SK-N-SH (cell line): Measurements from ENCODE around the gene RDH12. TPM values are rescaled to one million over a fixed set of nuclear protein-coding genes. Genes with fewer than 3 reads are reported as not detected.

Experiments
- CTCF ChIA-PET: fragments of 300-600, 350-600 bp; formaldehyde crosslinking; extraction: SDS; loops from one replicate; lab custom pipeline; 2021; lab: Yijun Ruan, JAX
- POLR2A ChIA-PET: fragments of 350-600 bp; sonication (Branson Sonifier 250); formaldehyde crosslinking; extraction: SDS; loops from one replicate; lab custom pipeline; 2020; ENCODE audit warnings: antibody characterized with exemption, inconsistent platforms; lab: Yijun Ruan, JAX
- DNase-seq: peaks from one replicate; pipeline ENCODE4 v3.0.0; 2012
- H2AFZ ChIP-seq: fragments of 200-600 bp; sonication (generic); 2 replicates; pipeline ENCODE4 v1.8.1; 2016; ENCODE audit warnings: antibody characterized with exemption, mild to moderate bottlenecking, low read depth
- H3F3A ChIP-seq: fragments of 200-600 bp; sonication (generic); replicated peaks from 2 replicates; pipeline ENCODE3; 2016; ENCODE audit warnings: antibody characterized with exemption, mild to moderate bottlenecking; ENCODE audit not compliant: insufficient read depth
- H3K27ac ChIP-seq, 2 experiments: fragments of 200-500 bp in 1 of 2; fragments of 200-600 bp in 1 of 2; sonication (Bioruptor generic) in 1 of 2; sonication (generic), shearing (Covaris generic) in 1 of 2; 2 replicates each; pipeline versions ENCODE4 v1.5.1 to v1.6.1; 2014 to 2016; ENCODE audit warnings: low read depth in 2 of 2, inconsistent platforms in 1 of 2, low read length in 1 of 2, mild to moderate bottlenecking in 1 of 2, mixed read lengths in 1 of 2
- H3K27me3 ChIP-seq: fragments of 200-600 bp; sonication (generic), shearing (Covaris generic); 2 replicates; pipeline ENCODE4 v1.6.1; 2016; ENCODE audit warnings: mixed run types; ENCODE audit not compliant: insufficient read depth
- H3K36me3 ChIP-seq, 2 experiments: fragments of 200-500 bp in 1 of 2; fragments of 200-600 bp in 1 of 2; sonication (Bioruptor generic) in 1 of 2; sonication (generic) in 1 of 2; replicated peaks in 1 of 2; 2 replicates each; pipeline versions ENCODE3 to v1.5.1; 2014 to 2016; ENCODE audit warnings: low read length in 1 of 2, mild to moderate bottlenecking in 1 of 2; ENCODE audit not compliant: insufficient read depth in 2 of 2, control insufficient read depth in 1 of 2
- H3K4me1 ChIP-seq, 2 experiments: fragments of 200-500 bp in 1 of 2; fragments of 200-600 bp in 1 of 2; sonication (Bioruptor generic) in 1 of 2; sonication (generic), shearing (Covaris generic) in 1 of 2; 2 replicates each; pipeline versions ENCODE4 v1.5.1 to v1.6.1; 2014 to 2016; ENCODE audit warnings: low read depth in 1 of 2, low read length in 1 of 2, mixed run types in 1 of 2; ENCODE audit not compliant: insufficient read depth in 2 of 2, control insufficient read depth in 1 of 2
- H3K4me2 ChIP-seq: fragments of 200-600 bp; sonication (generic), shearing (Covaris generic); 2 replicates; pipeline ENCODE4 v1.6.1; 2017; ENCODE audit warnings: mixed run types
- H3K4me3 ChIP-seq, 2 experiments: fragments of 200-500 bp in 1 of 2; fragments of 200-600 bp in 1 of 2; sonication (Bioruptor generic) in 1 of 2; sonication (generic), shearing (Covaris generic) in 1 of 2; 2 replicates each; pipeline versions ENCODE4 v1.5.1 to v1.8.1; 2014 to 2016; ENCODE audit warnings: low read depth in 2 of 2, inconsistent platforms in 1 of 2, low read length in 1 of 2, mild to moderate bottlenecking in 1 of 2, mixed read lengths in 1 of 2, moderate library complexity in 1 of 2
- H3K79me2 ChIP-seq: fragments of 200-600 bp; sonication (generic); 2 replicates; pipeline ENCODE4 v1.8.1; 2017; ENCODE audit warnings: mild to moderate bottlenecking; ENCODE audit not compliant: insufficient read depth
- H3K9ac ChIP-seq: fragments of 200-600 bp; sonication (generic); 2 replicates; pipeline ENCODE4 v1.6.1; 2017; ENCODE audit warnings: mixed run types
- H3K9me2 ChIP-seq: fragments of 200-600 bp; sonication (generic); 2 replicates; pipeline ENCODE4 v1.6.1; 2017; ENCODE audit warnings: mixed run types
- H3K9me3 ChIP-seq: fragments of 200-600 bp; sonication (generic); 2 replicates; pipeline ENCODE4 v1.6.1; 2017; ENCODE audit warnings: mixed run types, mild to moderate bottlenecking, moderate library complexity
- H4K20me1 ChIP-seq: fragments of 200-600 bp; sonication (generic); 2 replicates; pipeline ENCODE4 v1.6.1; 2017; ENCODE audit warnings: mild to moderate bottlenecking, mixed run types; ENCODE audit not compliant: insufficient read depth
- CHD2 ChIP-seq: fragments of 150-350 bp; IDR thresholded peaks from 2 replicates; pipeline ENCODE4 v1.6.1; 2018; ENCODE audit warnings: low read length; ENCODE audit not compliant: partially characterized antibody
- CTCF ChIP-seq: fragments of 200-600 bp; sonication (generic); IDR thresholded peaks from 2 replicates; pipeline ENCODE4 v1.6.1; 2017; ENCODE audit warnings: antibody characterized with exemption, mild to moderate bottlenecking, moderate library complexity
- FOSL2 ChIP-seq: IDR thresholded peaks from 2 replicates; pipeline ENCODE4 v1.4.0; 2012; ENCODE audit warnings: low read depth, mild to moderate bottlenecking, moderate library complexity, borderline replicate concordance
- FOXJ3 ChIP-seq: sonication (generic); formaldehyde crosslinking; IDR thresholded peaks from 2 replicates; pipeline ENCODE4 v1.5.1; 2020; ENCODE audit warnings: mild to moderate bottlenecking, missing genetic modification reagents
- FOXM1 ChIP-seq: IDR thresholded peaks from 2 replicates; pipeline ENCODE4 v1.4.0; 2012; ENCODE audit warnings: low read depth, mild to moderate bottlenecking
- GATA2 ChIP-seq: sonication (generic); formaldehyde crosslinking; IDR thresholded peaks from 2 replicates; pipeline ENCODE4 v1.5.0; 2020; ENCODE audit warnings: mild to moderate bottlenecking, missing genetic modification reagents
- IRF3 ChIP-seq: fragments of 150-350 bp; IDR thresholded peaks from 2 replicates; pipeline ENCODE4 v1.6.1; 2016; ENCODE audit warnings: mild to moderate bottlenecking, low read depth, low read length
- MAX ChIP-seq: IDR thresholded peaks from 2 replicates; pipeline ENCODE4 v1.4.0; 2012; ENCODE audit warnings: low read depth
- NFIC ChIP-seq: IDR thresholded peaks from 2 replicates; pipeline ENCODE4 v1.4.0; 2012; ENCODE audit warnings: borderline replicate concordance
- NRF1 ChIP-seq: IDR thresholded peaks from 2 replicates; pipeline ENCODE4 v1.6.1; 2012; ENCODE audit warnings: low read depth, mild to moderate bottlenecking, low read length
- PBX3 ChIP-seq: IDR thresholded peaks from 2 replicates; pipeline ENCODE4; 2012
- RAD21 ChIP-seq: IDR thresholded peaks from 2 replicates; pipeline ENCODE4 v1.6.1; 2012; ENCODE audit warnings: mild to moderate bottlenecking, low read length
- REST ChIP-seq: IDR thresholded peaks from 2 replicates; pipeline ENCODE4 v1.6.1; 2012; ENCODE audit warnings: mild to moderate bottlenecking, low read depth, low read length, moderate library complexity
- SMC3 ChIP-seq: IDR thresholded peaks from 2 replicates; pipeline ENCODE4 v1.6.1; 2012; ENCODE audit warnings: low read depth, low read length, improper control_type of control experiment
- TCF12 ChIP-seq: IDR thresholded peaks from 2 replicates; pipeline ENCODE4 v1.4.0; 2012
- WGBS: methylation state at CpG from one replicate; pipeline ENCODE4 v1.1.6; 2017; ENCODE audit warnings: low lambda C conversion rate; 5-methylcytosine and 5-hydroxymethylcytosine counted together
- polyA plus RNA-seq, 3 experiments: library from polyadenylated mRNA; depleted of rRNA; stranded (reverse); fragments of >200 nt; gene quantifications; 2 replicates each; pipeline ENCODE4 v1.2.3, GENCODE V29; 2012

The RDH12 gene
- polyA plus RNA-seq, 1 of the 3 experiments (the other 2 are of a cell fraction): not detected

- 81% methylated on average over 1 of the region's 1 CpG for WGBS
- Histone ChIP-seq H3K4me3 (no peak overlapping the region), H4K20me1 (no peaks in the 10 kb centered on the region), H2AFZ (no peak overlapping the region), H3K27ac (no peak overlapping the region), H3K4me1 (no peaks in the 10 kb centered on the region), H3K9me2 (no peaks in the 10 kb centered on the region), H3K79me2 (no peaks in the 10 kb centered on the region), H3K9ac (no peak overlapping the region), H3F3A (no peaks in the 10 kb centered on the region), H3K4me2 (no peak overlapping the region), H3K27me3 (no peaks in the 10 kb centered on the region), H3K36me3 (peaks cover 52 to 89% of the 10 kb centered on the region in 2 experiments), H3K9me3 (no peaks in the 10 kb centered on the region)
- ChIA-PET CTCF (no interaction called here), POLR2A (no interaction called here)
- TF ChIP-seq GATA2 (CRISPR knock-in tag) (no peak), FOXJ3 (no peak)
- no peak for DNase-seq
Measured at GRCh38 chr14:67778792-67779191, 77.1 kb downstream of the RDH12 start.

- no peak for TF ChIP-seq CHD2
- no peak for TF ChIP-seq PBX3
- TF ChIP-seq TCF12: no peak
- no peak for TF ChIP-seq FOSL2
- TF ChIP-seq RAD21: no peak
- no peak for TF ChIP-seq FOXM1
- no peak for TF ChIP-seq MAX
- no peak for TF ChIP-seq SMC3
- no peak for TF ChIP-seq NRF1
- no peak for TF ChIP-seq IRF3
- TF ChIP-seq REST: no peak
- no peak for TF ChIP-seq CTCF
- TF ChIP-seq NFIC: no peak
- TF ChIP-seq, all 33 proteins: peak for 0
- POLR2A ChIA-PET: no interaction called here
- no peak for DNase-seq
- Histone ChIP-seq H2AFZ (no peak overlapping the region), H3K9ac (no peak overlapping the region), H3K79me2 (no peaks in the 10 kb centered on the region), H3K36me3 (peaks cover 43 to 90% of the 10 kb centered on the region in 2 experiments), H3K9me2 (no peaks in the 10 kb centered on the region), H4K20me1 (no peaks in the 10 kb centered on the region), H3K4me1 (no peaks in the 10 kb centered on the region), H3K27me3 (no peaks in the 10 kb centered on the region), H3F3A (no peaks in the 10 kb centered on the region), H3K9me3 (no peaks in the 10 kb centered on the region), H3K4me2 (no peak overlapping the region), H3K4me3 (no peak overlapping the region), H3K27ac (no peak overlapping the region)
- CTCF ChIA-PET: interaction anchor here (0.9 kb wide), 1 partner anchor 54 kb away, joined by 6 read pairs; no protein-coding TSS in a partner anchor
- WGBS: 37% methylated on average over 3 of the region's 3 CpGs
Measured at GRCh38 chr14:67782090-67782489, 80.4 kb downstream of the RDH12 start.
